Suprapubic skin (tissue), 4 donors: Measurements from ENCODE around the gene MBOAT2. TPM values are rescaled to one million over a fixed set of nuclear protein-coding genes. Genes with fewer than 3 reads are reported as not detected.
"Not testable (repeated sequence)": the region's sequence is repeated elsewhere in the genome, so short reads cannot be mapped to it uniquely, and the experiment has no call there.

Experiments
- DNase-seq, 2 donors: peaks; one replicate each; pipeline ENCODE4 v3.0.0-alpha.2; 2019; ENCODE audit warnings: low spot score in 2 of 2
- H3K27ac ChIP-seq: fragments of 200-600 bp; sonication (generic); one replicate; pipeline ENCODE4 v1.5.1; 2019
- H3K27me3 ChIP-seq: fragments of 200-600 bp; sonication (generic); one replicate; pipeline ENCODE4 v1.5.1; 2019
- H3K36me3 ChIP-seq: fragments of 200-600 bp; sonication (generic); one replicate; pipeline ENCODE4 v1.5.1; 2019
- H3K4me1 ChIP-seq: fragments of 200-600 bp; sonication (generic); one replicate; pipeline ENCODE4 v1.5.1; 2019
- H3K4me3 ChIP-seq: fragments of 200-600 bp; sonication (generic); one replicate; pipeline ENCODE4 v1.5.1; 2019; ENCODE audit warnings: mild to moderate bottlenecking
- H3K9me3 ChIP-seq: fragments of 200-600 bp; sonication (generic); one replicate; pipeline ENCODE4 v1.5.1; 2019
- EP300 ChIP-seq: sonication (generic); formaldehyde crosslinking; IDR thresholded peaks from one replicate; pipeline ENCODE4 v1.6.1; 2017; ENCODE audit warnings: antibody characterized with exemption
- POLR2A ChIP-seq, 2 donors: fragments of 450-650 bp; IDR thresholded peaks; one replicate each; pipeline ENCODE4 v1.6.1; 2017; ENCODE audit warnings: antibody characterized with exemption in 2 of 2, mild to moderate bottlenecking in 2 of 2, moderate library complexity in 2 of 2
- POLR2AphosphoS5 ChIP-seq, 3 donors: sonication (generic); formaldehyde crosslinking; IDR thresholded peaks; one replicate each; pipeline ENCODE4 v1.6.1; 2017; ENCODE audit warnings: antibody characterized with exemption in 3 of 3
- WGBS: methylation state at CpG from one replicate; pipeline ENCODE4 v1.1.5; 2018; 5-methylcytosine and 5-hydroxymethylcytosine counted together
- total RNA-seq, 4 donors: library from RNA; depleted of rRNA; stranded (reverse); fragments of >200 nt; gene quantifications; one replicate each; pipeline ENCODE4 v1.1.0, GENCODE V29; 2016
- TF ChIP-seq, protein P1 (sequence below), 2 donors: fragments of 200-600 bp in 1 of 2; fragments of 450-650 bp in 1 of 2; sonication (generic) in 1 of 2; IDR thresholded peaks; one replicate each; pipeline ENCODE4 v1.5.1; 2016 to 2019; ENCODE audit warnings: antibody characterized with exemption in 2 of 2, mild to moderate bottlenecking in 1 of 2, moderate library complexity in 1 of 2

Gene MBOAT2, protein sequence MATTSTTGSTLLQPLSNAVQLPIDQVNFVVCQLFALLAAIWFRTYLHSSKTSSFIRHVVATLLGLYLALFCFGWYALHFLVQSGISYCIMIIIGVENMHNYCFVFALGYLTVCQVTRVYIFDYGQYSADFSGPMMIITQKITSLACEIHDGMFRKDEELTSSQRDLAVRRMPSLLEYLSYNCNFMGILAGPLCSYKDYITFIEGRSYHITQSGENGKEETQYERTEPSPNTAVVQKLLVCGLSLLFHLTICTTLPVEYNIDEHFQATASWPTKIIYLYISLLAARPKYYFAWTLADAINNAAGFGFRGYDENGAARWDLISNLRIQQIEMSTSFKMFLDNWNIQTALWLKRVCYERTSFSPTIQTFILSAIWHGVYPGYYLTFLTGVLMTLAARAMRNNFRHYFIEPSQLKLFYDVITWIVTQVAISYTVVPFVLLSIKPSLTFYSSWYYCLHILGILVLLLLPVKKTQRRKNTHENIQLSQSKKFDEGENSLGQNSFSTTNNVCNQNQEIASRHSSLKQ
- 10 to 100 TPM; 44.4 to 55.8 (median 51.1) TPM for total RNA-seq

DNA sequence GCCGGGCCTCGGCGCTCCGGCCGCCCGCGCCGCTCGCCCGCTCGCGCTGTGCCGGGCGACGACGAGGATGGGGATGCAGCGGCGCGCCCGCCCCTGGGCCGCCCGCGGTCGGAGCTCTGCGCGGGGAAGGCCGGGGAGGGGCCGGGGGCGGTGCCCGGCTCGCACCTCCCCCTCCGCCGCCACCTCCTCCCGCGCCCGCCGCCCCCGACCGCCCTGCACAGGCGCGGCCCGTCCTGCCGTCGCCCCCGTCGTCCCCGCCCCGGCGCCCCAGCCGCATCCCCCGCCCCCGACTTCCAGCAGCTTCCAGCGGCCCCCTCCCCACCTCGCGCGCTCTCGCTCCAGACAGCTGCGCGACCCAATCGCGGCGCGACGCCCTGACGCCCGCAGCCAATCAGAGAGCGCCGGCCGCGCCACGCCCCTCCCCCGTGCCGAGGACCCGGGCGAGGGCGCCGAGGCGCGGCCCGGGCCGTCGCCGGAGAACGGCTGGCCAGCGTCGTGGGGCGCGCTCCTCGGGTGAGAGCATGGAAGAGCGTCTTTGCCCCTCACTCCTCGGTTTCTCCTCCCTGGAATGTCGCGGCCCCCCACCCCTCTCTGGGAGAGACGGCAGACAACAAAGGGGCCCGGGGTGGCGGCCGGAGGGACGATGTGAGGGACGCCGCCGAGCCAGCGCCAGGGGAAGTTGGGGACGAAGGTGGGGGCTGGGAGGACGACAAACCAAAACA is at the start of gene MBOAT2:
Gene MBOAT2 (minus strand): TSS at position 69 of the 722 bp plus-strand sequence. CDS start 70 bp downstream, outside the sequence.
- under 1% methylated on average over 15 of the region's 104 CpGs for WGBS
- no peak for TF ChIP-seq EP300
- peak in 1 of 2 donors; percentile 38 for TF ChIP-seq POLR2A (IDR thresholded peaks at IDR 0.05)
- Histone ChIP-seq H3K27me3 (no peaks in the 10 kb centered on the region), H3K27ac (peak within 1 kb of the TSS; percentile 81), H3K4me3 (peak within 1 kb of the TSS; percentile 78), H3K4me1 (peaks cover 19% of the 10 kb centered on the region), H3K36me3 (no peaks in the 10 kb centered on the region), H3K9me3 (no peaks in the 10 kb centered on the region)
- DNase-seq = peak; percentile 85 to 87

DNA sequence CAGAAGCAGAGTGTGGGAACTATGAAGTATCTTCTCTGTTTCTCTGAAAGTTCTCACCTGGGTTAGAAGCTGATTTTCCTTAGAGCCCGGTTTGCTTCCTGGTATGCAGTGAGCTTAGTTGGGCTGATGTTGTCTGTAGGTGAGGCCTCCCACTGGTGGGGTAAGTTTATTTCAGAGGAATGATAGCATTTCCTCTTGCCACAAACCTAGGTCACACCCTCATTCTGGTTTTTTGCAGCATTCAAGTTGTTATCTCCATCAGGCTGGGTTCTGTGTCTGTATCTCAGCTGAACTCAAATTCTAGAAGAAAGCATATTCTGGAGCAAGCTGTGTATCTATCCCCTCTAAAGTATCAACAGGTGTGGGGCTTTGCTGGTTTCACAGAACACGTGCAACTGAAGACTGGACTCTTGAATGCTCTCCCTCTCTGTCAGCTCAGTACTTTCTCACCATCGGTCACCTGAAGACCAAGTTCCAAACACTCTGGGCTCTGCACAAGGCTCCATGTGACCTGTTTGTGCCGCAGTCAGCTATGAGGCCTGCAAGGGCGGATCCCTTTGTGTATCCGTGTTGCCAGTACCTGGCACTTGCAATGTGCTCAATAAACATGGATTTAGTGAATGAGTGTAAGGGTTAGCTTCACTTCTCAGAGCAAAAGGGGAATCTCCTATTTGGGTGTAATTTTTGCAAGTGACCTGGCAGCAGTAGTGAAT is 49.5 kb upstream of the MBOAT2 start:
- no peak for TF ChIP-seq EP300
- TF ChIP-seq POLR2A (IDR thresholded peaks at IDR 0.05) = no peak
- TF ChIP-seq POLR2AphosphoS5 (IDR thresholded peaks at IDR 0.05) = no peak
- TF ChIP-seq, protein P1, sequence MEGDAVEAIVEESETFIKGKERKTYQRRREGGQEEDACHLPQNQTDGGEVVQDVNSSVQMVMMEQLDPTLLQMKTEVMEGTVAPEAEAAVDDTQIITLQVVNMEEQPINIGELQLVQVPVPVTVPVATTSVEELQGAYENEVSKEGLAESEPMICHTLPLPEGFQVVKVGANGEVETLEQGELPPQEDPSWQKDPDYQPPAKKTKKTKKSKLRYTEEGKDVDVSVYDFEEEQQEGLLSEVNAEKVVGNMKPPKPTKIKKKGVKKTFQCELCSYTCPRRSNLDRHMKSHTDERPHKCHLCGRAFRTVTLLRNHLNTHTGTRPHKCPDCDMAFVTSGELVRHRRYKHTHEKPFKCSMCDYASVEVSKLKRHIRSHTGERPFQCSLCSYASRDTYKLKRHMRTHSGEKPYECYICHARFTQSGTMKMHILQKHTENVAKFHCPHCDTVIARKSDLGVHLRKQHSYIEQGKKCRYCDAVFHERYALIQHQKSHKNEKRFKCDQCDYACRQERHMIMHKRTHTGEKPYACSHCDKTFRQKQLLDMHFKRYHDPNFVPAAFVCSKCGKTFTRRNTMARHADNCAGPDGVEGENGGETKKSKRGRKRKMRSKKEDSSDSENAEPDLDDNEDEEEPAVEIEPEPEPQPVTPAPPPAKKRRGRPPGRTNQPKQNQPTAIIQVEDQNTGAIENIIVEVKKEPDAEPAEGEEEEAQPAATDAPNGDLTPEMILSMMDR (IDR thresholded peaks at IDR 0.05) = no peak
- no peaks in the 10 kb centered on the region for H3K9me3 ChIP-seq
- WGBS = 89% methylated on average over 6 of the region's 6 CpGs
- no peak overlapping the region for H3K4me3 ChIP-seq
- H3K27me3 ChIP-seq = no peaks in the 10 kb centered on the region
- no peak for DNase-seq
- H3K4me1 ChIP-seq = no peaks in the 10 kb centered on the region
- no peak overlapping the region for H3K27ac ChIP-seq
- H3K36me3 ChIP-seq = no peaks in the 10 kb centered on the region

DNA sequence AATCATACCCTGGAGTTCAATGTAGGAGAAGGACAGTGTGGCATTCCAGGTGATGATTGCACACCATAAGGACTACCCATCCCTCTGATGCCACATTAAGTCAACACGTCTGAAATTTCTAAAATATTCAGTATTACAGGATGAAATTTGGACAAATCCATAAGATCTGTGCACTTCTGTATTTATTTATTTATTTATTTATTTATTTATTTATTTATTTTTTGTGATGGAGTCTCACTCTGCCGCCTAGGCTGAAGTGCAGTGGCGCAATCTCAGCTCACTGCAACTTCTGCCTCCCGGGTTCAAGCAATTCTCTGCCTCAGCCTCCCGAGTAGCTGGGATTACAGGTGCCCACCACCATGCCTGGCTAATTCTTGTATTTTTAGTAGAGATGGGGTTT is 48.0 kb upstream of the MBOAT2 start:
- WGBS = 95% methylated on average over 5 of the region's 5 CpGs
- DNase-seq, H3K4me3 ChIP-seq, H3K27me3 ChIP-seq, H3K36me3 ChIP-seq, H3K9me3 ChIP-seq, H3K4me1 ChIP-seq, H3K27ac ChIP-seq: not testable (repeated sequence)

DNA sequence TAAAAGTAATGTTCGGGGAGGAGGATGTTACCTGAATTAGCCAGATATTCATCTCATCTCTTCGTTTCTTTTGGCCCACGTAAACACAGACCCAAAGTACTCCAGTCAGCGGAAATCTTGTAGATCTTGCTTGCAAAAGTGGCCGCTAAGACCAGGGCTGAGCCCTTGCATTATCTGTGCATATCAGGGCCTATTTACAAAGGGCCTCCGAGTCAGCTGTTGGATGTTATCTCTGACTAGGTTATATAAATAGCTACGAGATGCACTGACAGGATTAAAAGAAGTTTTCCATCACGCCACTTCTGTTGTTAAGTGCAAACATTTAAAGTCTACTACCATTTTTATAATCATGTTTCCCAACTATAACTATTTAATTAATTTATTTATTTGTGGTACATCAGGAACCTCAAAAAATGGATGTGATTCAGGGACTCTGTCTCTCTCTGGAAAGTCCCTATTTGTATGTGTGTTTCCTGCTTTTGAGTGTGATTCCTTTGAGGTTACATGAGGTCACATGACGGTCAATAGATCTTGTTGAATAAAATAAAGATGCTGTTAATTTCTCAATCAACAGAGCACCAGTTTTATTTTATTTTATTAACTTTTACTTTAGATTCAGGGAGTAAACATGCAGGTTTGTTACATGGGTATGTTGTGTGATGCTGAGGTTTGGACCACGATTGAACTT is 46.8 kb upstream of the MBOAT2 start:
- no peak overlapping the region for H3K27ac ChIP-seq

DNA sequence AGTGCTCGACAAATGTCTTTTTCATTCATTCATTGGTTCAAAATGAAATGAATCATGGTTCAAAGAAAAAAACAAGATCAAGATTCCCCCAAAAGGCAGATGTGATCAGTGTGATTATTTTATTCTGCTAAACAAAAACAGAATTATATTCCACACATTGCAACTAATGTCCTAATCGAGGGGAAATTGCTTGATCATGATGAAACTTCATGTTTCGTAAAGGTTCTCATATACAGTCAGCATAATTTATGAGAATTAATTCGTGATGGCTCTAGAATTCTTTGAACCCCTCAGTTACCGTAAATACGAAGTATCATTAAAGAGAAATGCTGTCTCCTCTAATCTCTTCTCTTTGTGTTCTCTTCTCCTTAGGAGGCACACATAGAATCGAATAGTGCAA is 42.1 kb upstream of the MBOAT2 start:
- Histone ChIP-seq H3K4me3 (no peak overlapping the region), H3K36me3 (no peaks in the 10 kb centered on the region), H3K9me3 (no peaks in the 10 kb centered on the region), H3K4me1 (no peaks in the 10 kb centered on the region), H3K27ac (no peak overlapping the region), H3K27me3 (no peaks in the 10 kb centered on the region)
- DNase-seq = no peak
- TF ChIP-seq POLR2AphosphoS5 (IDR thresholded peaks at IDR 0.05) (no peak), EP300 (no peak), POLR2A (IDR thresholded peaks at IDR 0.05) (no peak)
- TF ChIP-seq, protein P1 (IDR thresholded peaks at IDR 0.05) = no peak
- 87% methylated on average over 7 of the region's 7 CpGs for WGBS

More for the DNA sequence above, 46.8 kb upstream of the MBOAT2 start:
- DNase-seq = no peak
- Histone ChIP-seq H3K36me3 (no peaks in the 10 kb centered on the region), H3K4me3 (no peak overlapping the region), H3K4me1 (no peaks in the 10 kb centered on the region), H3K9me3 (no peaks in the 10 kb centered on the region), H3K27me3 (no peaks in the 10 kb centered on the region)
- 78% methylated on average over 10 of the region's 10 CpGs for WGBS
- TF ChIP-seq, protein P1 (IDR thresholded peaks at IDR 0.05) = no peak
- TF ChIP-seq EP300 = no peak
- TF ChIP-seq POLR2AphosphoS5 (IDR thresholded peaks at IDR 0.05) = no peak
- no peak for TF ChIP-seq POLR2A (IDR thresholded peaks at IDR 0.05)

DNA sequence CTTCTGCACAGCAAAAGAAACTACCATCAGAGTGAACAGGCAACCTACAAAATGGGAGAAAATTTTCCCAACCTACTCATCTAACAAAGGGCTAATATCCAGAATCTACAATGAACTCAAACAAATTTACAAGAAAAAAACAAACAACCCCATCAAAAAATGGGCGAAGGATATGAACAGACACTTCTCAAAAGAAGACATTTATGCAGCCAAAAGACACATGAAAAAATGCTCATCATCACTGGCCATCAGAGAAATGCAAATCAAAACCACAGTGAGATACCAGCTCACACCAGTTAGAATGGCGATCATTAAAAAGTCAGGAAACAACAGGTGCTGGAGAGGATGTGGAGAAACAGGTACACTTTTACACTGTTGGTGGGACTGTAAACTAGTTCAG is 40.0 kb upstream of the MBOAT2 start:
- H3K36me3 ChIP-seq, H3K4me1 ChIP-seq, H3K27me3 ChIP-seq, H3K4me3 ChIP-seq, DNase-seq, H3K9me3 ChIP-seq, H3K27ac ChIP-seq: not testable (repeated sequence)
- 90% methylated on average over 2 of the region's 2 CpGs for WGBS
